Stomach smooth muscle (tissue), 2 donors: Measurements from ENCODE around the gene AGBL1.

ENCODE experiments used
- H3K27ac ChIP-seq: one replicate; pipeline ENCODE4 v1.7.0; 2013; ENCODE audit warnings: mild to moderate bottlenecking, low read length, inconsistent platforms
- H3K27me3 ChIP-seq, 2 donors: one replicate each; pipeline ENCODE4 v1.7.0; 2013; ENCODE audit warnings: low read length in 2 of 2; ENCODE audit not compliant: insufficient read depth in 2 of 2, control insufficient read depth in 1 of 2
- H3K36me3 ChIP-seq, 2 donors: one replicate each; pipeline ENCODE4 v1.7.0; 2013; ENCODE audit warnings: low read length in 2 of 2; ENCODE audit not compliant: control insufficient read depth in 2 of 2, insufficient read depth in 2 of 2
- H3K4me1 ChIP-seq: one replicate; pipeline ENCODE4 v1.7.0; 2013; ENCODE audit warnings: low read length; ENCODE audit not compliant: control insufficient read depth, insufficient read depth
- H3K4me3 ChIP-seq, 2 donors: one replicate each; pipeline ENCODE4 v1.7.0; 2013; ENCODE audit warnings: low read length in 2 of 2
- H3K9ac ChIP-seq, 2 donors: one replicate each; pipeline ENCODE4 v1.7.0; 2013; ENCODE audit warnings: low read length in 2 of 2, mild to moderate bottlenecking in 1 of 2
- H3K9me3 ChIP-seq, 2 donors: one replicate each; pipeline ENCODE4 v1.7.0; 2013; ENCODE audit warnings: low read length in 2 of 2; ENCODE audit not compliant: control insufficient read depth in 2 of 2
- donor health status: healthy.
- donor health status: Pancreatic carcinoma.

The AGBL1 gene

GRCh38 chr15:86855307-86856291 lies 775.9 kb downstream of the AGBL1 start:
- Histone ChIP-seq H3K4me3 (no peak overlapping the region), H3K27ac (no peak overlapping the region), H3K9me3 (no peaks in the 10 kb centered on the region), H3K9ac (no peak overlapping the region), H3K36me3 (no peaks in the 10 kb centered on the region), H3K4me1 (no peaks in the 10 kb centered on the region), H3K27me3 (no peaks in the 10 kb centered on the region)

- H3K9ac ChIP-seq: no peak overlapping the region
- H3K36me3 ChIP-seq: no peaks in the 10 kb centered on the region
- H3K27me3 ChIP-seq: no peaks in the 10 kb centered on the region
- no peaks in the 10 kb centered on the region for H3K4me1 ChIP-seq
- H3K4me3 ChIP-seq: no peak overlapping the region
- H3K9me3 ChIP-seq: no peaks in the 10 kb centered on the region
- H3K27ac ChIP-seq: no peak overlapping the region
Measured at GRCh38 chr15:86857701-86858100, 778.0 kb downstream of the AGBL1 start.

- H3K9me3 ChIP-seq: peaks cover 0 to 2% of the 10 kb centered on the region in 2 donors
- H3K27ac ChIP-seq: no peak overlapping the region
- H3K27me3 ChIP-seq: no peaks in the 10 kb centered on the region
- no peaks in the 10 kb centered on the region for H3K4me1 ChIP-seq
- no peak overlapping the region for H3K4me3 ChIP-seq
- no peaks in the 10 kb centered on the region for H3K36me3 ChIP-seq
- no peak overlapping the region for H3K9ac ChIP-seq
Measured at GRCh38 chr15:86863226-86863915, 783.7 kb downstream of the AGBL1 start.

GRCh38 chr15:86865920-86866319 lies 786.2 kb downstream of the AGBL1 start:
- peaks cover 0 to 2% of the 10 kb centered on the region in 2 donors for H3K9me3 ChIP-seq
- H3K27me3 ChIP-seq: no peaks in the 10 kb centered on the region
- no peaks in the 10 kb centered on the region for H3K36me3 ChIP-seq
- H3K27ac ChIP-seq: no peak overlapping the region
- no peak overlapping the region for H3K9ac ChIP-seq
- H3K4me1 ChIP-seq: no peaks in the 10 kb centered on the region
- no peak overlapping the region for H3K4me3 ChIP-seq

GRCh38 chr15:86870846-86871245 lies 791.2 kb downstream of the AGBL1 start:
- H3K9ac ChIP-seq: no peak overlapping the region
- no peak overlapping the region for H3K4me3 ChIP-seq
- no peak overlapping the region for H3K27ac ChIP-seq
- no peaks in the 10 kb centered on the region for H3K27me3 ChIP-seq
- peaks cover 0 to 2% of the 10 kb centered on the region in 2 donors for H3K9me3 ChIP-seq
- no peaks in the 10 kb centered on the region for H3K36me3 ChIP-seq
- no peaks in the 10 kb centered on the region for H3K4me1 ChIP-seq

GRCh38 chr15:86871964-86872363 lies 792.3 kb downstream of the AGBL1 start:
- no peak overlapping the region for H3K4me3 ChIP-seq
- no peaks in the 10 kb centered on the region for H3K9me3 ChIP-seq
- H3K9ac ChIP-seq: no peak overlapping the region
- no peaks in the 10 kb centered on the region for H3K36me3 ChIP-seq
- H3K27ac ChIP-seq: no peak overlapping the region
- H3K27me3 ChIP-seq: no peaks in the 10 kb centered on the region
- H3K4me1 ChIP-seq: no peaks in the 10 kb centered on the region

GRCh38 chr15:86872782-86873181 lies 793.1 kb downstream of the AGBL1 start:
- Histone ChIP-seq H3K9me3 (no peaks in the 10 kb centered on the region), H3K4me3 (no peak overlapping the region)

GRCh38 chr15:86875067-86875466 lies 795.4 kb downstream of the AGBL1 start:
- Histone ChIP-seq H3K4me1 (peaks cover 8% of the 10 kb centered on the region), H3K9ac (no peak overlapping the region), H3K36me3 (no peaks in the 10 kb centered on the region), H3K4me3 (no peak overlapping the region), H3K9me3 (no peaks in the 10 kb centered on the region), H3K27me3 (no peaks in the 10 kb centered on the region), H3K27ac (no peak overlapping the region)

More at GRCh38 chr15:86872782-86873181, 793.1 kb downstream of the AGBL1 start:
- Histone ChIP-seq H3K4me1 (no peaks in the 10 kb centered on the region), H3K36me3 (no peaks in the 10 kb centered on the region), H3K27ac (no peak overlapping the region), H3K9ac (no peak overlapping the region), H3K27me3 (no peaks in the 10 kb centered on the region)

- H3K9ac ChIP-seq: no peak overlapping the region
- H3K4me1 ChIP-seq: peaks cover 11% of the 10 kb centered on the region
Measured at GRCh38 chr15:86876387-86876944, 796.8 kb downstream of the AGBL1 start.

GRCh38 chr15:86877171-86877631 lies 797.5 kb downstream of the AGBL1 start:
- no peaks in the 10 kb centered on the region for H3K36me3 ChIP-seq
- H3K4me3 ChIP-seq: no peak overlapping the region
- H3K9me3 ChIP-seq: no peaks in the 10 kb centered on the region
- H3K27ac ChIP-seq: no peak overlapping the region
- no peaks in the 10 kb centered on the region for H3K27me3 ChIP-seq
- no peak overlapping the region for H3K9ac ChIP-seq
- H3K4me1 ChIP-seq: peaks cover 11% of the 10 kb centered on the region

More at GRCh38 chr15:86876387-86876944, 796.8 kb downstream of the AGBL1 start:
- Histone ChIP-seq H3K4me3 (no peak overlapping the region), H3K9me3 (no peaks in the 10 kb centered on the region), H3K36me3 (no peaks in the 10 kb centered on the region), H3K27me3 (no peaks in the 10 kb centered on the region), H3K27ac (no peak overlapping the region)
